Anterior cingulate cortex (tissue), 58 donors: ENCODE results near the gene DUSP18.
"Not testable (repeated sequence)": the region's sequence is repeated elsewhere in the genome, so short reads cannot be mapped to it uniquely, and the experiment has no call there.

Source experiments
- DNase-seq, 58 donors: peaks; one replicate each; lab custom pipeline; 2025; lab: John Stamatoyannopoulos, UW

The DUSP18 gene

DNA sequence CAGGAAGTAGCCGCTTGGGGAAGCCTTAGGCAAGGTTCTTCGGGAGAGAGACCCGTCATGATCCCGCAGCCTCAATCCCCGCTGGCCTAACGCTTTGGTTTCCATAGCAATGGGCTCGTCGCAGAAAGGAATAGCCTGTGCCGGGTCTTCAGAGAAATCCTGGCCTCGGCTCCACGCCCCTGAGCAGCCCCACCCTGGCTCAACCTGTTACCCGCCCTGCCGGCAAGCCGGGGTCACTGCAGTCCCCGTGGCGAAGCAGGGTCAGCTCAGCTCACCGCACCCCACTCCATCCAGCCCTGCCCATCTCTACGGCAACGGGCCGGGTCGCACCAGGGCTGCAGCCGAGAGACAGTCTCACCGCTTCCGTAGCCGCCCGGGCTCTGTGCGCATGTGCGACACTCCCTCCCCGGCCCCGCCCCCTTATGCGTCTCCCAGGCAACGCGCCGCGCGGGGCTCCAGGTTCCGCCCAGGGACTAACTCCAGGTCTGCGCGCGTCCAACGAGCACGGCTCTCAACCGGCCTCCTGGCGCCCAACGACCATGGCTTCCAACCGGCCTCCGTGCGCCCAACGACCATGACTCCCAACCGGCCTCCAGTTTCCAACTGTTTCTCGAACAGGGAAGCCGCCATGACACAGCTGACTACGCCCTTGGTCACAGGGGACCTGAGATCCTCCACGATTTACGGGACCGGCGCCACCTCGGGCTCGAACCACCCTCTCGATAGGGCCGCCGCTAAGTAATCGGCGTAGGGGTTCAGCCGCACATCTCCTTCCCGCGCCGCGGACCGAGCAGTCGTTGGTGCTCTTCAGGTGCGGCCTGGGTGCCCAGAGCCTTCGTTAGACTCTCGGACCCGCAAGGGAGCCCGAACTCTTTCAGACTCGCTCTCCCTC lies at the start of gene DUSP18:
Gene DUSP18 (minus strand): TSS at position 382 of the 892 bp plus-strand sequence. CDS start 3,872 bp downstream, outside the sequence.
- peak; percentile 58 to 95 (median 87) for DNase-seq

GRCh38 chr22:30714062-30714461 lies 46.4 kb upstream of the DUSP18 start:
- DNase-seq = no peak

DNA sequence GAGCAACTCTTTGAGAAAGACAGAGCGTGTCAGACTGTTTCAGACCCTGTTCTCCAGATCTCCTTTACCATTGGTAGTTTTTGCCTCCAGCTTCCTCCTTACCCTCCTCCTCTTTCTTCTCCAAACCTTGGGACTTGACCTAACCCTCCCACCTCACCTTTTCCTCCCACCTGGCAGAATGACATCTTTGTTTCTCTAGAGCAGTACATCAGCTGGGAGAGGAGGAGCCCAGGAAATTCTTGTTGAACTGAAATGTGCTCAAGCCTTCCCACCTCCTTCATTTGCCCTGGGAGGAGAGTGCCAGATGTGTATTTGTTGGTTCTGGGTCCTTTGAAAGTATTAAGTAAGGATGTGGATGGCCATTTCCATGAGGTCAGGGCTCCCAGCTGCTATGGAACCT lies 44.4 kb upstream of the DUSP18 start:
- no peak for DNase-seq

- not testable (repeated sequence) for DNase-seq
Observed at GRCh38 chr22:30709980-30710379, 42.3 kb upstream of the DUSP18 start.

DNA sequence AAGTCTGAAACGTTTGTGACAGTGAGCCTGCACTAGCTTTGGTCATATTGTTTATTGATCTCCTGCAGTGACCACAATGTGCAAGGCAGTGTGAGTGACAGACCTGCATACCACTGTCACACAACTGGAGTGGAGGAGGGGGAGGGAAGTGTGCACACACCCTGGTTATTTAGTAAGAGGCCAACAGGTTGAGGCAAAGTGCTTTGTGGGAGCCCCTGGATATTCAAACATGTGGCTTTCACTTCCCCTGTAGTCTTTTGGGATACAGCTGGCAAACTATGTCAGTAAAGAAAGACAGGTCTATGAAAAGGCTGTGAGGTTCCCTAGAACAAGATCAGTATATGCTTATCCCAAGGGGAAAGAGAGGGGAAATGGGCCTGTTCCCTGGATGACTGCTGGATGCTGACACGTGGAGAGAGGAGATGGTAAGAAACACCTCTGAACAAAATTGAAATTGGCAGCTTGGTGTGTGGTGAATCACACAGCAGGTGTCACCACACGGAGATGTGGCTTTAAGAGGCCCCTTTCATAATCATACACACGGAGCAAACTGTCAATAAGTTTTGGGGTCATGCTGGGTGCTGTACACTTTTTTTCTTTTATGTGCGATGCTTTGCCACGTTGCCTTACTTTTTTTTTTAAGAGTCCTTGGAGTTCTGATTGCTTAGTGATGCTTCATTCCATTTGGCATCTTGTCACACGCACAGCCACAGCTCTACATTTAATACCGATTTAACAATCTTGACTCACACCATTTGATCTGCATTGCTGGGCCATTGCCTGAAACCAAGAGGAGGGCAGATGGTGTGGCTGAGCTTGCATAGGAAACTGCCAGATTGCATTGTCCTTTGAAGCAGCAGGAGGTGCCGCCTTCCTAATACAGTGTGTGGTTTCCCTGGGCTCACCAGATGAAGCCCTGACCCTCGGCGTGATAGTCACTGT lies 38.3 kb upstream of the DUSP18 start:
- DNase-seq = peak in 28 of 58 donors; percentile 7 to 76 (median 33)

- no peak for DNase-seq
Observed at GRCh38 chr22:30704978-30705377, 37.3 kb upstream of the DUSP18 start.

DNA sequence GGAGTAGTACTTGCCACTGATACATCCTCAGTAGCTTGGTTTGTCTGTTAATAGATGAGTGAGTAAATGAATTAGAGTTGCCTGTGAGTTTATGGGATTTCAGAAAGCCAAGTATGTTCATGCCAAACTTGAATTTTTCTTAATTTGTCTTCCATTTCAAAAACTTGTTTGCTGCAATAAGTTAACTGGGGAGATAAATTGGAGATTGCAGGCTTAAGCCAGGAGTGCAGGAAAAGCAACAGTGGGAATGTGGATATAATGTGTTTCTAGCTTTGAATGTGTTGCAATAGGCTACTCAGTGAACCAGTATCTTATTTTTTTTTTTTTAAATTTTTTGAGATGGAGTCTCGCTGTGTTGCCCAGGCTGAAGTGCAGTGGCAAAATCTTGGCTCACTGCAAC lies 35.2 kb upstream of the DUSP18 start:
- DNase-seq = no peak

GRCh38 chr22:30701872-30702271 lies 34.2 kb upstream of the DUSP18 start:
- peak in 5 of 58 donors; percentile 9 to 55 (median 12) for DNase-seq

DNA sequence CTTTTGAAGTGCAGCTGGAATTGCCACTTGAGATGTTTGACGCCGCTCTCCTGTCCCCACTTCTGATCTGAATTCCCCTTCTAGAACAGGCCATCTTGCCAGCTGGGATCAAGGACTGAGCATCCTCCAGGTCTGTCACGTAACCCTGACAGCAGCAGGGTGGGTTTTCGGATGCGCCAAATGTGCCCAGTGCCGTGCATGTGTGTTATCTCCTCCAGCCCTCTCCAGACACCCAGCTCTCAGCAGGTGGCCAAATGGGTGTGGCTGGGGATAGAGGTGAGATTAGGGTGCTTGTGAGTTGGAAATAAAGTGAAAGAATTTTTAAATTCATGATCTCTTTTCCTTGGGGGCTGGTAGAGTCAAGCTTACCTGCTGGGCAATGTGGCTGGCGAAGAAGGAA lies 30.3 kb upstream of the DUSP18 start:
- no peak for DNase-seq

- peak in 5 of 58 donors; percentile 23 to 64 (median 41) for DNase-seq
Observed at GRCh38 chr22:30695871-30696655, 28.4 kb upstream of the DUSP18 start.

DNA sequence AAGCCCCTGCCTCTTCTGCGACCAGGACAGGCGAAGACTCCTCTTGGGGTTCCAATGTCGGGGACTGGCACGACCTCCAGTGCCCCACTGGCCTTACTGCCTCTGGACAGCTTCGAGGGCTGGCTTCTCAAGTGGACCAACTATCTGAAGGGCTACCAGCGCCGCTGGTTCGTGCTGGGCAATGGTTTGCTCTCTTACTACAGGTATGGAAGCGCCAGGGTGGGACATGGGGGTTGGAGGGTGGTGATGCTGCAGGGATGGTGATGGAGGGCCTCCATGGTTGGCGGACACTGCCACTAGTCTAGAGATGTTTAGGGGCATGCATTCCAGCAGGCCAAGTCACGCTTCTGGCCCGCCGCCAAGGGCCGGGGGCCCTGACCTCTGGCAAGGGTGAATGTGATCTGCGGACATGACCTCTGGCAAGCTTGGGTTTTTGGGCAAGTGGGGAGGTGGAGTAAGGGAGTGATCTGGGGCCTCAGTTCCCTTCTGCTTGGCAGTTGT lies 27.7 kb upstream of the DUSP18 start:
- peak in 24 of 58 donors; percentile 21 to 64 (median 52) for DNase-seq

GRCh38 chr22:30694640-30695350 lies 27.1 kb upstream of the DUSP18 start, which contains the start of gene OSBP2:
Gene OSBP2, plus strand, starts transcription at chr22:30694874. Its CDS starts 36 bp downstream, at chr22:30694910.
- peak in 45 of 58 donors; percentile 17 to 71 (median 48) for DNase-seq

GRCh38 chr22:30694171-30694639 lies 26.5 kb upstream of the DUSP18 start:
- peak in 50 of 58 donors; percentile 24 to 72 (median 51) for DNase-seq

DNA sequence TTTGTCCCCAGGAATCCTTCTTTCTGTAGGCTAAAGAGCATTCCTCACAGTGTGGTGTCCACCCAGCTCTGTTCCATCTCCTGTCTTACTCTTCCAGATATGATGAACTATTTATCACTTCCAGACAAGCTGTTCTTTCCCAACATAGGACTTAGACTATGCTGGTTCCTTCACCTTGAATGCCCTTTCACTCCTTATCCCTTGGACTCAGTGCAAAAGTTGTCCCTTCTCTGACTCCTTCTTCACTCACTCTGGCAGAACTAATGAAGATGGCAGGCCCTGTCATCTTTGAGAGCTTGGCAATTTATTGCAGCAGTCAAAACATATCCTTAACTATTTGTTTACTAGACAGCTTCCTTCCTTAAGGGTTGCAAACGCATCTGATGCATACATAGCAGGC lies 23.5 kb upstream of the DUSP18 start:
- DNase-seq = no peak

DNA sequence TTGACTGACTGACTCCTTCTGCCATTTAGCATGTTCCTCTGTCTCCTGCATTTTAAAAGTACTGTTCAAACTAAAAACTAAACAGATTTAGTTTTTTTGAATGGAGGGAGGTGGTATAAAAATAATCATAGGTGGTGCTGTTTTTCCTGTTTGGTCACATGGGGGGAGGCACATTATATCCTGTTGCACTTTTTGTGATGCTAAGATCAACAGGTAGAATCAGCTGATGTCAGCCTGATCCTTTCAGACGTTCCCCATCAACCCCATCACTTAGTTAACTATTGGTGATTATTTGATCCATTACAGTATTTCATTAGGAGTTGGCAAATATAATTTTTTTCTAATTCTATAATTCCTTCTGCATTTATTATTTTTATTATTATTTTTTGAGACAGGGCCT lies 21.9 kb upstream of the DUSP18 start:
- no peak for DNase-seq

DNA sequence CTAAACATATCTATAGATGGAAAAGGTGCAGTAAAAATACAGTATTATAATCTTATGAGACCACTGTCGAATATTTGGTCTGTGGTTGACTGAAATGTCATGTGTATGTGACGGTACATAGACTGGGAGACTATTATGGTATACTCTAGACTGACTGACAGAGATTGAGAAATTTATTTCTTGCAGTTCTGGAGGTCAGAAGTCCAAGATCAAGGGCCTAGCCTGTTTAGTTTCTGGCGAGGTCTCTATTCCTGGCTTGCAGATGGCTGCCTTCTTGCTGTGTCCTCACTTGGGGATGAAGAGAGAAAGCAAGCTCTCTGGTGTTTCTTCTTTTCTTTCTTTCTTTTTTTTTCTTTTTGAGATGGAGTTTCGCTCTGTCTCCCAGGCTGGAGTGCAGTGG lies 19.7 kb upstream of the DUSP18 start:
- DNase-seq = no peak

GRCh38 chr22:30685178-30685577 lies 17.5 kb upstream of the DUSP18 start:
- DNase-seq = no peak

- no peak for DNase-seq
Observed at GRCh38 chr22:30681831-30682230, 14.2 kb upstream of the DUSP18 start.
